Panc1 (cell line): ENCODE data around the gene CST6. TPM values are rescaled to one million over a fixed set of nuclear protein-coding genes. Genes with fewer than 3 reads are reported as not detected.
A peak's percentile ranks its signal among the peaks of the same experiment; 100 is the strongest.

Experiments
- ATAC-seq: fragments of 200-7000 bp; cut with Tn5 transposase; 2 replicates; pipeline ENCODE4 v1.9.1; 2020; ENCODE audit warnings: mild to moderate bottlenecking, moderate library complexity
- BruUV-seq: library from RNA; stranded (reverse); fragments of 400-500 nt; replicated peaks from 2 replicates; lab custom pipeline; 2021; lab: Mats Ljungman, UMichigan
- CTCF ChIA-PET: fragments of 300-600 bp; sonication (Branson Sonifier 250); formaldehyde crosslinking; loops from one replicate; lab custom pipeline; 2022; ENCODE audit warnings: antibody characterized with exemption; lab: Charles Lee
- POLR2A ChIA-PET: fragments of 300-600 bp; sonication (Branson Sonifier 250); formaldehyde crosslinking; loops from one replicate; lab custom pipeline; 2022; ENCODE audit warnings: antibody characterized with exemption; lab: Charles Lee
- DNase-seq: peaks from one replicate; pipeline ENCODE4 v3.0.0-alpha.2; 2010; ENCODE audit warnings: low read depth, low spot score
- H3K27ac ChIP-seq: 2 replicates; pipeline ENCODE4 v1.5.1; 2011; ENCODE audit warnings: mild to moderate bottlenecking, low read length, inconsistent platforms
- H3K27me3 ChIP-seq: fragments of 200-500 bp; sonication (Bioruptor generic); 2 replicates; pipeline ENCODE4 v1.6.0; 2014; ENCODE audit warnings: low read length, inconsistent platforms; ENCODE audit not compliant: control insufficient read depth, insufficient read depth
- H3K36me3 ChIP-seq: fragments of 200-500 bp; sonication (Bioruptor generic); 2 replicates; pipeline ENCODE4 v1.5.1; 2014; ENCODE audit warnings: inconsistent platforms, mild to moderate bottlenecking, low read length, moderate library complexity; ENCODE audit not compliant: control insufficient read depth, insufficient read depth
- H3K4me1 ChIP-seq: 2 replicates; pipeline ENCODE4 v1.5.1; 2011; ENCODE audit warnings: inconsistent platforms, mild to moderate bottlenecking, low read length, moderate library complexity; ENCODE audit not compliant: control insufficient read depth, insufficient read depth
- H3K4me3 ChIP-seq, 2 experiments: 2 replicates each; pipeline ENCODE4 v1.5.1; 2011 to 2012; ENCODE audit warnings: low read depth in 2 of 2, low read length in 2 of 2, mild to moderate bottlenecking in 2 of 2, inconsistent platforms in 1 of 2, moderate library complexity in 1 of 2
- H3K9me3 ChIP-seq: fragments of 200-500 bp; sonication (Bioruptor generic); 2 replicates; pipeline ENCODE4 v1.5.1; 2014; ENCODE audit warnings: low read depth, mild to moderate bottlenecking, inconsistent platforms, low read length, moderate library complexity; ENCODE audit not compliant: control insufficient read depth, insufficient read depth
- CTCF ChIP-seq: fragments of 450-650 bp; IDR thresholded peaks from 2 replicates; pipeline ENCODE4 v1.5.1; 2017; ENCODE audit warnings: mild to moderate bottlenecking
- POLR2AphosphoS5 ChIP-seq: IDR thresholded peaks from 2 replicates; pipeline ENCODE4 v1.6.1; 2012; ENCODE audit warnings: mild to moderate bottlenecking, low read depth, low read length, moderate library complexity
- SIN3A ChIP-seq: IDR thresholded peaks from 2 replicates; pipeline ENCODE4 v1.6.1; 2012; ENCODE audit warnings: low read depth, mild to moderate bottlenecking, low read length, moderate library complexity, borderline replicate concordance; ENCODE audit not compliant: insufficient read depth
- TCF7L2 ChIP-seq: IDR thresholded peaks from 2 replicates; pipeline ENCODE4 v1.6.1; 2011; ENCODE audit warnings: mild to moderate bottlenecking, low read depth, low read length, inconsistent platforms
- in situ Hi-C: cut with HindIII; loops from 2 replicates; pipeline ENCODE4 v1.10.0; 2016; ENCODE audit warnings: low sequenced_read_pairs, low pct_unique_long_range_greater_than_20kb
- intact Hi-C: fragments of 100-400 bp; cut with micrococcal nuclease; formaldehyde crosslinking; loops from one replicate; pipeline ENCODE4 v1.10.0; 2022; ENCODE audit not compliant: unreplicated experiment
- total RNA-seq: library from RNA; stranded (reverse); gene quantifications from one replicate; pipeline ENCODE4 v1.2.1, GENCODE V29; 2021; ENCODE audit not compliant: unreplicated experiment
- TF ChIP-seq, protein P1 (sequence below), 2 experiments: IDR thresholded peaks; 2 replicates each; pipeline ENCODE4 v1.6.1; 2011 to 2012; ENCODE audit warnings: low read depth in 2 of 2, control low read depth in 1 of 2, low read length in 1 of 2, mild to moderate bottlenecking in 1 of 2, moderate library complexity in 1 of 2; ENCODE audit not compliant: insufficient read depth in 1 of 2

CST6 gene
- total RNA-seq, 1 experiment from 2014 or later, result 0.23 TPM

GRCh38 chr11:66045177-66045639 is 33.4 kb downstream of the CST6 start:
- no TSS peak for BruUV-seq
- peak; percentile 92 for ATAC-seq
- POLR2A ChIA-PET, result interaction anchor here (1.0 kb wide), 1 partner anchor 11 kb away, joined by 12 read pairs; no protein-coding TSS in a partner anchor
- peak; percentile 99 for TF ChIP-seq CTCF
- no peak for TF ChIP-seq TCF7L2
- Histone ChIP-seq H3K27me3 (no peaks in the 10 kb centered on the region), H3K4me3 (no peak overlapping the region), H3K9me3 (no peaks in the 10 kb centered on the region), H3K36me3 (no peaks in the 10 kb centered on the region), H3K4me1 (peaks cover 3% of the 10 kb centered on the region; the same call in 1 of the 2 replicates), H3K27ac (no peak overlapping the region)
- in situ Hi-C loops (no loop called here), intact Hi-C loops (no loop called here)
- CTCF ChIA-PET, result interaction anchor here (0.5 to 2.2 kb wide), 14 partner anchors 9 to 1910 kb away, joined by 3 to 15 read pairs (median 4); partner anchors contain the start of gene FIBP
- no peak for DNase-seq

DNA sequence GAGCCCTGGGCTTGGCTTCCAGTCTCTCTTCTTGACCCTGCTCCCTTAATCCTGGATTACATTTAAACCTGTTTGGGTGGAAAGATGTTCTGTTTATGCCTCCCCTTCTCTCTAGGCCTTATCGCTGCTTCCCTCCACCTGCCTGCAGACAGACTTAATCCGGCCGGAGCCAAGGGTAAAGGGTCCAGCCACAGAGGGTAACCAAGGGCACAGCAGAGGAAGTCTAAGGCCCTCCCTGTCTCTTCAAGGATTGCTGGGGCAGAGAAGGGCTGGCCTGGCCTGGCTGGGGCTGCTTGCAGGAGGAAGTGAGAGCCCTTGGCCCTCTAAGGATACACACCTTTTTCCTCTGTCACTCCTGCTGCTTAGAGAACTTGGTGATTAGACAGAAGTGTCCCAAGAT is 35.1 kb downstream of the CST6 start:
- no peak overlapping the region for H3K27ac ChIP-seq
- in situ Hi-C loops, result no loop called here
- peaks cover 14% of the 10 kb centered on the region for H3K4me1 ChIP-seq
- ChIA-PET POLR2A (interaction anchor here (1.3 kb wide), 1 partner anchor 156 kb away, joined by 4 read pairs; no protein-coding TSS in a partner anchor), CTCF (interaction anchor here (2.2 kb wide), 1 partner anchor 25 kb away, joined by 9 read pairs; no protein-coding TSS in a partner anchor)
- H3K27me3 ChIP-seq, result no peaks in the 10 kb centered on the region
- BruUV-seq, result no TSS peak
- TF ChIP-seq, protein P1, sequence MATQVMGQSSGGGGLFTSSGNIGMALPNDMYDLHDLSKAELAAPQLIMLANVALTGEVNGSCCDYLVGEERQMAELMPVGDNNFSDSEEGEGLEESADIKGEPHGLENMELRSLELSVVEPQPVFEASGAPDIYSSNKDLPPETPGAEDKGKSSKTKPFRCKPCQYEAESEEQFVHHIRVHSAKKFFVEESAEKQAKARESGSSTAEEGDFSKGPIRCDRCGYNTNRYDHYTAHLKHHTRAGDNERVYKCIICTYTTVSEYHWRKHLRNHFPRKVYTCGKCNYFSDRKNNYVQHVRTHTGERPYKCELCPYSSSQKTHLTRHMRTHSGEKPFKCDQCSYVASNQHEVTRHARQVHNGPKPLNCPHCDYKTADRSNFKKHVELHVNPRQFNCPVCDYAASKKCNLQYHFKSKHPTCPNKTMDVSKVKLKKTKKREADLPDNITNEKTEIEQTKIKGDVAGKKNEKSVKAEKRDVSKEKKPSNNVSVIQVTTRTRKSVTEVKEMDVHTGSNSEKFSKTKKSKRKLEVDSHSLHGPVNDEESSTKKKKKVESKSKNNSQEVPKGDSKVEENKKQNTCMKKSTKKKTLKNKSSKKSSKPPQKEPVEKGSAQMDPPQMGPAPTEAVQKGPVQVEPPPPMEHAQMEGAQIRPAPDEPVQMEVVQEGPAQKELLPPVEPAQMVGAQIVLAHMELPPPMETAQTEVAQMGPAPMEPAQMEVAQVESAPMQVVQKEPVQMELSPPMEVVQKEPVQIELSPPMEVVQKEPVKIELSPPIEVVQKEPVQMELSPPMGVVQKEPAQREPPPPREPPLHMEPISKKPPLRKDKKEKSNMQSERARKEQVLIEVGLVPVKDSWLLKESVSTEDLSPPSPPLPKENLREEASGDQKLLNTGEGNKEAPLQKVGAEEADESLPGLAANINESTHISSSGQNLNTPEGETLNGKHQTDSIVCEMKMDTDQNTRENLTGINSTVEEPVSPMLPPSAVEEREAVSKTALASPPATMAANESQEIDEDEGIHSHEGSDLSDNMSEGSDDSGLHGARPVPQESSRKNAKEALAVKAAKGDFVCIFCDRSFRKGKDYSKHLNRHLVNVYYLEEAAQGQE (IDR thresholded peaks at IDR 0.05; ENCODE audit: insufficient read depth in 1 of 2, low read depth in 2 of 2, low read length in 1 of 2), result no peak
- TF ChIP-seq POLR2AphosphoS5 (no peak), CTCF (no peak), TCF7L2 (no peak), SIN3A (no peak)
- DNase-seq (no peak), ATAC-seq (no peak)
- H3K36me3 ChIP-seq, result no peaks in the 10 kb centered on the region; the same call in 1 of the 2 replicates
- no peaks in the 10 kb centered on the region for H3K9me3 ChIP-seq
- H3K4me3 ChIP-seq, result no peak overlapping the region
- intact Hi-C loops, result no loop called here
